Adipocyte (in vitro differentiated cells): ENCODE data around the gene DYNLT3.
A peak's percentile ranks its signal among the peaks of the same experiment; 100 is the strongest.

Source experiments
- DNase-seq: peaks from one replicate; pipeline ENCODE4 v3.0.0-alpha.2; 2015; ENCODE audit warnings: low read depth
- H3K27me3 ChIP-seq: replicated peaks from 2 replicates; pipeline ENCODE4 v1.7.0; 2013; ENCODE audit warnings: mild to moderate bottlenecking, low read length, moderate library complexity; ENCODE audit not compliant: control insufficient read depth, insufficient read depth
- H3K36me3 ChIP-seq: 2 replicates; pipeline ENCODE4 v1.7.0; 2013; ENCODE audit warnings: low read length, mild to moderate bottlenecking, moderate library complexity; ENCODE audit not compliant: control insufficient read depth, insufficient read depth, severe bottlenecking
- H3K4me1 ChIP-seq: 2 replicates; pipeline ENCODE4 v1.7.0; 2013; ENCODE audit warnings: mild to moderate bottlenecking, low read length, moderate library complexity; ENCODE audit not compliant: control insufficient read depth, insufficient read depth
- H3K4me3 ChIP-seq: 2 replicates; pipeline ENCODE4 v1.7.0; 2013; ENCODE audit warnings: mild to moderate bottlenecking, low read length, moderate library complexity
- H3K9ac ChIP-seq: 2 replicates; pipeline ENCODE4 v1.7.0; 2013; ENCODE audit warnings: mild to moderate bottlenecking, low read length, moderate library complexity
- H3K9me3 ChIP-seq: 2 replicates; pipeline ENCODE4 v1.7.0; 2013; ENCODE audit warnings: mild to moderate bottlenecking, low read length, moderate library complexity; ENCODE audit not compliant: control insufficient read depth

DYNLT3 gene

DNA sequence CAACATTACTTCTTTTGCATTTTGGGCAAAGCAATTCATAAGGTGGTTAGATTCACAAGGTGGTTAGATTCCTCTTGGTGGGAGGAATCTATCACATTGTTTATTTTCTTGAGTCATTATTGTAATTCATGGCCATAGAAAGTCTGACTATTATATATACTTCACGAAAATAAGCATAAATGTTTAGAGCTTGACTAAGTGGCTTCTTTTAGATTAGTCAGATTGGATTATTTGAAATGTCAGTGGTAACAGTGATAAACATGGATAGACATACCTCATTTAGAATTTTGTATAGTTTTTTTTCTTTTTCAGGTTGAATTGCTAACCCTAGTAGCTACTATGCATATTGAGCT, 24.9 kb upstream of the DYNLT3 start:
- H3K4me3 ChIP-seq = no peak overlapping the region
- peaks cover 3% of the 10 kb centered on the region for H3K4me1 ChIP-seq
- no peak overlapping the region for H3K9ac ChIP-seq
- H3K27me3 ChIP-seq = no peaks in the 10 kb centered on the region
- H3K9me3 ChIP-seq = peaks cover 2% of the 10 kb centered on the region
- H3K36me3 ChIP-seq = no peaks in the 10 kb centered on the region
- peak; percentile 1 for DNase-seq

DNA sequence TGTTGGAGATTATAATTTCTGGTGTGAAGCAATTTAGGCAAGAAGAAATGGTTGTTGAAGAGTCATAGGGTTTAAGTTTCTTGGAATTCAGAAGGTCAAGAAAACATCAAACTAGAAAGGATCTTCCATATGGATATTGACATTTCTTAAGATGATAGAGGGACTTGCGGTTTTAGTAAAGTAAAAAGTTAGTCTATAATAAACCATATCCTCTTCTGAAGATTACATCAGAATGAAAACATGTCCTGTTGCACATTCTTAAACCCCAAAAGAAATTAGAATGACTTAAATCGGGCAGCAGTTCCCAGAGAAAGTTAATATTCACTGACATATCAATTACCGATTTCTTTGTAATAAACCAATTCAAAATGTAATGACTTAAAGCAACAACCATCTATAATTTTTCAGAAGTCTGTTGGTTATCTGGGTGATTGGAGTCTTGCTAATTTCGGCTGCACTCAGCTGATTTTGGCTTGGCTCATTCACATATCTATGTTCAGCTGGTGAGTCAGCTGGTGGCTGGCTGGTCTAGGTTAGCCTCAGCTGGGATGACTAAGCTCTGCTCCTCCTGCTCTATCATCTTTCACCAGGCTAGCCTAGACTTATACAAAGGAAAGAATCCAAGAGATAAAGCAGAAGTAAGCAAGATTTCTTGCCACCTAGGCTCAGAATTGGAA, 24.4 kb upstream of the DYNLT3 start:
- no peak overlapping the region for H3K4me3 ChIP-seq
- H3K36me3 ChIP-seq = no peaks in the 10 kb centered on the region
- H3K27me3 ChIP-seq = no peaks in the 10 kb centered on the region
- H3K4me1 ChIP-seq = peaks cover 3% of the 10 kb centered on the region
- H3K9ac ChIP-seq = no peak overlapping the region
- H3K9me3 ChIP-seq = peaks cover 2% of the 10 kb centered on the region
- DNase-seq = peak; percentile 81

DNA sequence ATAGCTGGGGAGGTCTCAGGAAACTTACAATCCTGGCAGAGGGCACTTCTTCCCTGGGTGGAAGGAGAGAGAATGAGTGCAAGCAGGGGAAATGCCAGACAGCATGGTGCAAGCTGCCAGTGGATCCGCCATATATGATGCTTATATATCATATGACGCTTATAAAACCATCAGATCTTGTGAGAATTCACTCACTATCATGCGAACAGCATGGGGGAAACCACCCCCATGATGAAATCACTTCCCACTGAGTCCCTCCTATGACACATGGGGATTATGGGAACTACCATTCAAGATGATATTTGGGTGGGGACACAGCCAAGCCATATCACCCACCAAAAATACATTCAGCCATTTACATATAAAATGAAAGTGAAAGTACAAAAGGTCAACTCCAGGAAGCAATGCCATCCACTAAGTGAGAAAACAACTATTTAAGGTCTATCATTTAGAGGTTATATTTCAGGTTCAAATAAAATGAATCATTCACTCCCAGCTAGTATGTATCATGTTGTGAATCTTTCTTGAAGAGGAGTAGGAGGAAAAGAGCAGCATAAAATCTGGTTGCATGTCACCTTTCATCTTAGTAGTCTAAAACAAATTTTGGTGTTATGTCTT, 20.3 kb upstream of the DYNLT3 start:
- H3K4me3 ChIP-seq = no peak overlapping the region
- H3K27me3 ChIP-seq = no peaks in the 10 kb centered on the region
- no peaks in the 10 kb centered on the region for H3K36me3 ChIP-seq

DNA sequence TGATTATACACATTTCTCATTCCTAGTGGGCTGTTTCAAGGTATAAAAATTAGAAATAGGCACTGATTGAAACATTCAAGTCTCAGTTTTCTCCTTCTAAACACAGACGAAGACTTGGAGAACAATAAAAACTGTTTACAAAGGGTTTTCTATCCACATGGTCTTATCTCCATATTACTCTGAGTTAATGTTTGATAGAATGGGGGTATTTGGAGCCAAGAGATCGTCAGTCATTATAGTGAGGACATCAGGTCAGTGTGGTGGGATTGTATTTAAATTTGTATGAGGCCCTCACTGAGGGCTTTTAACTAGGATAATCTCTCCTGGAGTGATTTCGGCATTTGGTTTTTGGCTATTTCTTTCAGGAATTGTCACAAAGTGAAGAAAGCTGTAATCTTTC, 16.4 kb upstream of the DYNLT3 start:
- no peak for DNase-seq
- Histone ChIP-seq H3K9me3 (peaks cover 2% of the 10 kb centered on the region), H3K4me1 (no peaks in the 10 kb centered on the region), H3K4me3 (no peak overlapping the region), H3K27me3 (no peaks in the 10 kb centered on the region), H3K9ac (no peak overlapping the region), H3K36me3 (no peaks in the 10 kb centered on the region)

More for the DNA sequence above, 20.3 kb upstream of the DYNLT3 start:
- no peak for DNase-seq
- H3K9ac ChIP-seq = no peak overlapping the region
- H3K9me3 ChIP-seq = peaks cover 2% of the 10 kb centered on the region
- peaks cover 3% of the 10 kb centered on the region for H3K4me1 ChIP-seq

DNA sequence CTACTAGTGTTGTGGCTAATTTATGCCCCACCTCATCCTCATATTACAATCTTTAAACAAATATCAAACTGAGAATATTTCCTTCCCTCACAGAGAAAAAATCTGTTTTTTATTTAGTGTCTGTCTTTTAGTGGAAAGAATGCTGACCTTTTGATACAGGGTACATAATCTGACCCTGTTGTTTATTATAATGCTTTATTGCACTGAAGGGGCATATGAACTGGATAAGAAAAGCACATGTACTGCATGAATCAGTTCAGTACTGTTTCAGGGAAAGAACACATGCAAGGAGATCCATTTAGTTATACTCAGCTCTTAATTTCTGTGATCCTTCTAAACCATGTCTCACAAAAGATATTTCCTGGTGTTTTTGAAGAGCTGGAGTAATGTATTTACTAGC, 15.5 kb upstream of the DYNLT3 start:
- Histone ChIP-seq H3K27me3 (no peaks in the 10 kb centered on the region), H3K36me3 (no peaks in the 10 kb centered on the region), H3K4me3 (no peak overlapping the region), H3K9ac (no peak overlapping the region), H3K4me1 (no peaks in the 10 kb centered on the region), H3K9me3 (peaks cover 2% of the 10 kb centered on the region)
- peak; percentile 22 for DNase-seq

DNA sequence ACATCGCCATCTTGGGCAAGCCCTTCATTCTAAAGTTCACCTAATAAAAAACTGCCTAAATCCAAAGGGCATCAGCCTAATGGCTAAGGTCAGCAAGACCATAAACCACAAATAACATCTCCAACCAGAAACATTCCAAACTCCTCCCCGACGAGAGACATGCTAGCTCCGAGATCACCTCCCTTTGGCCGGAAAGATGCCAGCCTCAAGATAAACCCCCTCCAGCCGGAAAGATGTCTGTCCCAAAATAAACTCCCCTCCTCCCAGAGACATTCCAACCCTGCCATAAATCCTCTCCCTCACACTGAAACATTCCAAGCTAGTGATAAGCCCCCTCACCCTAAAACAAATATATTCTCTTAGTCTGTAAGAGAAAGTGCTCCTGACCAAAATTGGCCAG, 13.3 kb upstream of the DYNLT3 start:
- H3K27me3 ChIP-seq = no peaks in the 10 kb centered on the region

DNA sequence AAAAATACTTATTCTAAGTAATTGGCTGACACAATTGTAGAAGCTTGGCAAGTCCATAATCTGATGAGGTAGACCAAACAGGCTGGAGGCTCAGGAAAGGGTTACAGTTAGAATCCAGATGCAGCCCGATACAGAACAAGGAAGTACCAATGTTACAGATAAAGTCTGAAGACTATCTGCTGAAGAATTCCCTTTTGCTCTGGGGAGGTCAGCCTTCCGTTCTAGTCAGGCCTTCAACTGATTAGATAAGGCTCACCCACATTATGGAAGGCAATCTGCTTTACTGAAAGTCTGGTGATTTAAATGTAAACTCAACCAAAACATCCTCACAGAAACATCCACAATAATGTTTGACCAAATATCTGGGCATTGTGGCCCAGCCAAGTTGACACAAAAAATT, 7.4 kb upstream of the DYNLT3 start:
- no peak overlapping the region for H3K4me3 ChIP-seq
- no peaks in the 10 kb centered on the region for H3K9me3 ChIP-seq
- H3K4me1 ChIP-seq = no peaks in the 10 kb centered on the region
- DNase-seq = no peak
- no peak overlapping the region for H3K9ac ChIP-seq
- no peaks in the 10 kb centered on the region for H3K36me3 ChIP-seq
- peaks cover 1% of the 10 kb centered on the region for H3K27me3 ChIP-seq

More for the DNA sequence above, 13.3 kb upstream of the DYNLT3 start:
- no peak overlapping the region for H3K4me3 ChIP-seq
- no peaks in the 10 kb centered on the region for H3K36me3 ChIP-seq
- H3K9me3 ChIP-seq = no peaks in the 10 kb centered on the region
- H3K4me1 ChIP-seq = no peaks in the 10 kb centered on the region
- no peak overlapping the region for H3K9ac ChIP-seq
- no peak for DNase-seq

DNA sequence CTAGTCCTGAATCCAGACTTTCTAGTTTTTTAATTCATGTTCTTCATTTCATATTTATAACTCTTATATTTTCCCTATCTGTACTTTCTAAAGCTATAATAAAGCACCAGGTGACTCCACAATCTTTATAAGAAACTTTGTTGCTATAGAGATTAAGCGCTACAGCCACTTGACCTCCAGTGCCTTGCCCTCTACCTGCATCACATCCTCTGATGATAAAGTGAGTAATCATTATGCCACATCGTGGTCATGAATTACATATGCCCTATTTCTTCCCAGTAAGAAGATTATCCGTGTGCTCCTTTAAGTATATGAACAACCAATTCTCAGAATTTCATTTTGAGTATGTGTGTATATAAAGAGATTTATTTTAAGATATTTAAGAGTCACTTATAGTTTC, 6.8 kb upstream of the DYNLT3 start:
- Histone ChIP-seq H3K4me1 (no peaks in the 10 kb centered on the region), H3K27me3 (peaks cover 3% of the 10 kb centered on the region), H3K9ac (no peak overlapping the region), H3K4me3 (no peak overlapping the region), H3K9me3 (no peaks in the 10 kb centered on the region), H3K36me3 (no peaks in the 10 kb centered on the region)
- no peak for DNase-seq

DNA sequence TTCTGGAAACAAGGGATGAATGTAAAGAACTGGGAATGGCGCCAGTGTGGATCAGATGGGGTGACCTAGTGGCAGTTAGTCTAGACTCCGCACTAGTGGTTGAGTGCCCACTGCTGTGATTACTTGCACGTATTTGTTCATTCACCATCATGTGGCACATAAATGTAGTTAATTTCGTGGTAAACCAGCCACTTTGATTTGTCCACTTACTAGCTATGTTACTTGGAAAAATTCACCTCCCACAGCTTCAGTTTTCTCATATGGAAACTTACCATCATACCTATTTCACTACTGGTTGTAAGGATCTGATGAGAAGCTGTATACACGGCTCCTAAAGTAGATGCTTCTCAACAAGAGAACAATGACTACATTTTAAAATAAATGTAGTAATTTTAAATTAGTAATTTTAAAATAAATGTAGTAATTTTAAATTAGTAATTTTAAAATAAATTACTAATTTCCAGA, 394 bp upstream of the DYNLT3 start:
- peaks cover 3% of the 10 kb centered on the region for H3K27me3 ChIP-seq
- peak overlapping the region; percentile 83 for H3K4me3 ChIP-seq
- no peak for DNase-seq
- no peaks in the 10 kb centered on the region for H3K36me3 ChIP-seq
- no peaks in the 10 kb centered on the region for H3K4me1 ChIP-seq
- H3K9ac ChIP-seq = peak overlapping the region; percentile 82
- no peaks in the 10 kb centered on the region for H3K9me3 ChIP-seq

DNA sequence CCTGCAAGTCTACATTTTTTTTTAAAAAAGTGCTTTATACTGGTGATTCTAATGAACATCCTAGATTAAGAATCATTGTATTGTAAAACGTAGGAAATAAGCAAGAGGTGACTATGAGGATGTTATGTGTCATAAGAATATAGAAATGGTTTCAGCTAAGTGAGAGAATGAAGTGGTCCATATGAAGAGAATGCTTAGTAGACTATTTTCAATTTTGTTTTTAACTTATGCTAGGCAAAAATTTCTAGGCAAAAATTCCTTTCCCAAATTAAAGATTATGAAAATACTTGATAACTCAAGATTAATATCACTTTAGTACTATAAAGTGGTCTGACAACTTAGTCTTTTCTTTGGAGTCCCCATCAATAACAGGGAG, 825 bp downstream of the DYNLT3 start:
- Histone ChIP-seq H3K4me1 (no peaks in the 10 kb centered on the region), H3K4me3 (peak overlapping the region; percentile 83), H3K9ac (peak overlapping the region; percentile 82), H3K27me3 (peaks cover 3% of the 10 kb centered on the region), H3K36me3 (no peaks in the 10 kb centered on the region), H3K9me3 (no peaks in the 10 kb centered on the region)
- DNase-seq = no peak

DNA sequence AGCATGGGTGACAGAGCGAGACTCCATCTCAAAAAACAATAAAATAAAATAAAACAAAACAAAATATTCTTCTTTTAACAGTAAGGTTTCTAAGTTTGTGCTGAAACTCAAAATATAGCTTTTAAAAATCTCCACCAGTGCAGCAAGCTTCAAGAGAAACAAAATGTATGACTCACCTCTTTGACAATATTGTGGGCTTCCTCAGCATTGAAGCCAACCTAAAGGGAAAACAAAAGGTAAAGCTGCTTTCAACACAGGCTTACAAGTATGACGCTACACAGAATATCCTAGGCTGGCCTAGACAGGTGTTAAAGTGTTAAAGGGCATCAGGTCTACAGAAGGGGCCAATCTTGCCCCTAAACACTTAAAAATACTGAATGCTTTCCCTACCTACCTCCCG, 1.2 kb downstream of the DYNLT3 start:
- peak; percentile 10 for DNase-seq
- H3K4me3 ChIP-seq = peak overlapping the region; percentile 83

DNA sequence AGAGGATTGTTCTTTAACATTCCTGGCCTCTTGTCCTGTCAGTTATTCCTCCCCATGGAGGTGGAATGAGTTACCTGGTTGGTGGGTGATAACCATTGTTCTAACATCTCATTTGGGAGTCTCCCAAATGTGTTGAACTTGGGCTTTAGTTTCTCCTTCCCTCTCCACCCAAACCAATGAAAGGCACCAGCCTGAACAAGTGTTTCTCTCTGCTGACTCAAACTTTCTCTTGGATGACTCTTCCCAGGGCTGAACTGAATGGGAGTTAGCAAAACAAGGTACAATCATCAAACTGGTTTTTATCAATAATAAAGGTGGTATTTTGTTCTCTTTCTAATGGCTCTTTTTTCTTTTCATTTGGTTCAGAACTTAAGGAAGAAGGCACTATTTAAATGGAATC, 2.7 kb downstream of the DYNLT3 start:
- no peak for DNase-seq
- Histone ChIP-seq H3K4me3 (no peak overlapping the region), H3K4me1 (no peaks in the 10 kb centered on the region), H3K9me3 (no peaks in the 10 kb centered on the region), H3K9ac (no peak overlapping the region), H3K36me3 (peaks cover 7% of the 10 kb centered on the region), H3K27me3 (peaks cover under 1% of the 10 kb centered on the region)

More for the DNA sequence above, 1.2 kb downstream of the DYNLT3 start:
- no peaks in the 10 kb centered on the region for H3K4me1 ChIP-seq
- peaks cover 1% of the 10 kb centered on the region for H3K36me3 ChIP-seq
- no peak overlapping the region for H3K9ac ChIP-seq
- H3K27me3 ChIP-seq = peaks cover 3% of the 10 kb centered on the region
- no peaks in the 10 kb centered on the region for H3K9me3 ChIP-seq
